GM21786 (cell line): ENCODE measurements around the gene CAMKK2.
"Not testable (repeated sequence)": the region's sequence is repeated elsewhere in the genome, so short reads cannot be mapped to it uniquely, and the experiment has no call there.

Source experiments
- ATAC-seq: cut with Tn5 transposase; IDR thresholded peaks from one replicate; pipeline ENCODE4 v1.9.1; 2021; ENCODE audit not compliant: unreplicated experiment

Gene CAMKK2

DNA sequence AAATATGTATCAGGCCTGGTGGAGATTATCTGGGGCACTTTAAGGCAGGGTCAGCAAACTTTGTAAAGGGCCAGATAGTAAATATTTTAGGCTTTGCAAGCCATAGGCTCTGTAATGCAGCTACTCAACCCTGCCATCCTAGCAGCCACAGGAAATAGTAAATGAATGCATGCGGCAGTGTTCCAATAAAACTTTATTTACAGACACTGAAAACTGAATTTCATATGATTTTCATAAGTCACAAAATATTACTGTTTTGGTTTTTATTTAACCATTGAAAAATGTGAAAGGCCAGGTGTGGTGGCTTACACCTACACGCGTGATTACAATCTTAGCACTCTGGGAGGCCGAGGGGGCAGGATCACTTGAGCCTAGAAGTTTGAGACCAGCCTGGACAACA lies 3.2 kb upstream of the CAMKK2 start:
- ATAC-seq = no peak

DNA sequence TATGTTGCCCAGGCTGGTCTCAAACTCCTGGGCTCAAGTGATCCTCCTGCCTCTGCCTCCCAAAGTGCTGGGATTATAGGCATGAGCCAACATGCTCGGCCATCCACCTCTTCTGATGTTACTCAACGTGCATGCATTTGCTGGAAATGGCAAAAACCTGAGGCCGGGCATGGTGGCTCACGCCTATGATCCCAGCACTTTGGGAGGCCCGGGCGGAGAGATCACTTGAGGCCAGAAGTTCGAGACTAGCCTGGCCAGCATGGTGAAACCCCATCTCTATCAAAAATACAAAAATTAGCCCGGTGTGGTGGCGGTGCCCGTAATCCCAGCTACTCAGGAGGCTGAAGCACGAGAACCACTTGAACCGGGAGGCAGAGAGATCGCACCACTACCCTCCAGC lies 1.9 kb upstream of the CAMKK2 start:
- ATAC-seq = not testable (repeated sequence)

DNA sequence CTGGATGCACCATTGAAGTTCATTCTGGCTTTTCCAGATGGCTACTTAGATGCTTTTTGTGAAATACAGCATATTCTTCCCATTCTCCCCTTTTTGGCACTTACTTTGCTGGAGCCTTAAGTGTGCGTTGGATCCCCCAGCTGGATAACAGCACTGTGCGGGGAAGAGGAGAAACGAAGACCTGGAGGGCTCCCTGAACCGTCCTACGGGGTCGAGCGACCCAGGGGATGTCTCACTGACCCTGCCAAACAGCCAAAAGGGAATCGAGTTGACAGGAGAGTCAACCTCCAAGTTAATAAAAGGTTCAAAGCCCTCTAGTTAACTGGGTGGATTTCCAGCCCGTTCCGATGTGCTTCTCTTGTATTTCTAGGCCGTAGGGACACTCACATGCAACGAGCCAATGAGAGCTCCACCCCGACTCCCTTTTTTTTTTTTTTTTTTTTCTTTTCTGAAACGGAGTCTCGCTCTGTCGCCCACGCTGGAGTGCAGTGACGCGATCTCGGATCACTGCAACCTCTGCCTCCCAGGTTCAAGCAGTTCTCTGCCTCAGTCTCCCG lies 1.0 kb upstream of the CAMKK2 start:
- ATAC-seq = no peak

DNA sequence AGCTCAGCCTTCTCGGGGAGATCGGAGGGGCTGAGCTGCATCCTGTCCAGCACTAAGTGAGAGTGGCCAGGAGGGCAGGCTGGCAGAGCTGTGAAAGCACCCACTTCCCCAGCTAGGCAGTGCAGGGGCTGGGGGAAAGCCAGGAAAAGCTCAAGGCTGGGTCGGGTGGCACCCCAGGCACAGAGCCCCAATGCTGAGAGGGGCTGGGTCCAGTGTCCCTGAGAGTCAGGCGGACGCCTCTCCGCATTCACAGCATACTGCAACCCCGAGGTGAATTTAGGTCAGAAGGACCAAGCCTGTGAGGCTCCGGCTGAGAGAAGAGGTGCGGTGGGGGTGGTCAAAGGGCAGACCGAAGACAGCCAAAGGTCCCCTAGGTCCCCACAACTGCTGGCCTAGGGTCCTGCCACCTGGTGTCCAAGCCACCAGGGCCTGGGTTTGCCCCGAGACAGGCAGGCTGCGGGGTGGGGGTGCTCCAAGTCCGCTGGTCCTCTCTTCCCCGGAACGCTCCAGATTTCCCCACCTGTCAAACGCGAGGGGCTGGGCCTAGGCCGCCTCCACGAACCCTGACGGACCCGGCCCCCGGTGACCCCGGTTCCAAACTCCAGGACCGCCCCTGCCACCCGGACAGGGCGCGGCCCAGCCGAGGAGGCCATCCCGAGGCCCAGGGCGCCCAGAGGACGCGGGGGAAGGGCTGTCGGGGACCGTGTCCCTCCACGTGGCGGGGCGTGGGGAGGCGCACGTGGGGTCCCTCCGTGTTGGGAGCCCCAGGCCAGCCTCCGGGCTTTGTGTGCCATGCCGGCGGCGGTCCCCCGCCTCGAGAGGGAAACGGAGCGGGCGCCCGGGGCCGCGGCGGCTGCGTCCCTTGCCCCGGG lies 527 bp downstream of the CAMKK2 start:
- ATAC-seq = peak; percentile 19

DNA sequence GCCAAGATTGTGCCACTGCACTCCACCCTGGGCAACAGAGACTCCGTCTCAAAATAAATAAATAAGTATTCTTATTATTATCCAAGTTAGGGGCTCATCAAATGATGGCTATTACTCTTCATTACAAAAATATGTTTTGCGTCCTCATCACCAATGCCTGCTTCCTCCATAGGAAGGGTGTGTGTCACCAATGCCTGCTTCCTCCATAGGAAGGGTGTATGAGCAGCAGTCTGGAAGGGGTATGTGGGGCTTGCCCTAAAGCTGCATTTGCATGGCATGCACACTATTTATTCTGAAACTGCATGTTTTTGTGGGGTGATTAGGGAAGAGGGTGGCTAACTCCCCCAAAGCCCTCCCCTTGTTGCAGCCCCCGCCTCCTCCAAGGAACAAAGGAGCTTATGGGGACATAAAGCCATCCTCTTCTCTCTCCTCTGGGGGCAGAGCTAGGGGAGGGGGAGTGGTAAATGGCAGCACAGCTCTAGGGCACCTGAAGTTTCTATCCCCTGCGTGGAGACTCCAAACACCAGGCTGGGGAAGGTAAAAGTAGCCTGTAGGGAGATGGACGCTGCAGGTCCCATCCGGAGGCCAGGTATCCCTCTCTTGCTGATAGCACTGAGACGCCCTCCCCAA lies 1.3 kb downstream of the CAMKK2 start:
- ATAC-seq = no peak

DNA sequence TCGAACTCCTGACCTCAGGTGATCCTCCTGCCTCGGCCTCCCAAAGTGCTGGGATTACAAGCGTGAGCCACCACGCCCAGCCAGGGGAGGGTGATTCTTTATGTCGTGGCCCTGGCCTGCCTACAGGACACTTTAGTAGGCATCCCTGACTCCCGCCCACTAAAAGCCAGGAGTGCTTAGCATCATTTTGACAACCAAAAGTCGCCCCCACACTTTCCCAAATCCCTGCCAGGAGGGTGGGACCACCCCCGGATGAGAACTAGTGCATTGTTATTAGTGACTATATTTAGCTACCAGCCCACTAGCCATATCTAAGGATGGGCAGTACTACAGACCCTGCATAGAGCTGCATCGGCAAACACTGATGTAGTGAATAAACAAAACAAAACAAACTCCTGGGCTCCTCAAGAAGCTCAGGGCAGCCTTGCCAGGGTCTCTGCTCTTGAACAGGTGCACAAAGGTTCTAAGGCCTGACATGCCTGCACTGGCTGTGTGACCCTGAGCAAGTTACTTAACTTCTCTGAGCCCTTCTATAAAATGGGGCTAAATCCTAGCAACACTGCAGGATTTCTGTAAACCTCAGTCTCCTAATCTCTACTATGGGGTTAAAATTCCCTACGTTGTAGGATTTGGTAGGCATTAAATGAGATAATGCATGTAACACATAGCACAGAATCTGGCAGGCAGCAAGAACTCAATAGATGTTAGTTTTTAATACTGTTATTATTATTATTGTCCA lies 2.2 kb downstream of the CAMKK2 start:
- no peak for ATAC-seq

DNA sequence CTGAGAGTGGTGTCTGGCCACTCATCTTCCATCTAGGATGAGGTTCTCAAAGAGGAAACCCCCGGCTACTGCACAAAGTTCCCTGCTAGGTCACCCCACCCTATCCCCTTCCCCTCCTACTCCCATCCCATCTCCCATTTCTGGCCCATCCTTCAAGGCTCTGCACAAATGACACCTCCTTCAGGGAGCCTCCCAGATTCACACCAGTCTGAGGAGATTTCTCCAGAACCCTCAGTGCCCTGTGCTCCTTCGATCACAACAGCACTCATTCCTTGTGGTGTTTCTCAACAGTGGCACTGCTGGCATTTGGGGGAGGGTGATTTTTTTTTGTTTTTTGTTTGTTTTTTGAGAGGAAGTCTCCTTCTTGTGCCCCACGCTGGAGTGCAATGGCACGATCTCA lies 2.9 kb downstream of the CAMKK2 start:
- no peak for ATAC-seq

DNA sequence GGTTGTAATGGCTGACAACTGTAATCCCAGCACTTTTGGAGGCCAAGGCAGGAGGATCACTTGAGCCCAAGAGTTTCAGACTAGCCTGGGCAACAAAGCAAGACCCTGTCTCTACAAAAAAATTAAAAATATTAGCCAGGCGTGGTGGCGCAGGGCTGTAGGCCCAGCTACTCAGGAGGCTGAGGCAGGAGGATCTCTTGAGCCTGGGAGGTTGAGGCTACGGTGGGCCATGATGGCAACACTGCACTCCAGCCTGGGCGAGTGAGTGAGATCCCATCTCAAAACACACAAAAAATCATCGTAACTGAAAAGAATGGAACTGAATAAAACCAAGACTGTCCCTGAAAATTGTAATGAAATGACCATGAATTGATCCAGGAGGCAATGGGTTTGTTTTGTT lies 6.1 kb downstream of the CAMKK2 start:
- ATAC-seq = no peak

DNA sequence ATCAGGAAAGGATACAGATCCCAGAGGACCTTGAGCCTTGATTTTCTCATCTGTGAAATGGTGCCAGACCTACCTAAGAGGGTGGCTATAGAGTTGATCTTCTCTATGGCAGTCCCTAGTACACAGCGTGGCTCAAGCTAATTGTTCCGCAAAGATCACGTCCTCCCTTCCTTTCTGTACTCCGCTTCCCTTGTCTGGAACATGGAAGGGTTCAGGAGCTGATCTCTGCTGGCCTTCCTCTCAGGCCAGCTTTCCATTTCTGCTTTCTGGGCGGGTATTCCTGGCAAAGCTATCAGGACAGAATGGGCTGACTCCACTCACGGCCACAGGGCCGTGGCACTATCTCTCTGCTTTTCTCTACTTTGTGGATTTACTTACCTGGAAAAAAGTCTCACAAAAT lies 6.5 kb downstream of the CAMKK2 start:
- no peak for ATAC-seq

DNA sequence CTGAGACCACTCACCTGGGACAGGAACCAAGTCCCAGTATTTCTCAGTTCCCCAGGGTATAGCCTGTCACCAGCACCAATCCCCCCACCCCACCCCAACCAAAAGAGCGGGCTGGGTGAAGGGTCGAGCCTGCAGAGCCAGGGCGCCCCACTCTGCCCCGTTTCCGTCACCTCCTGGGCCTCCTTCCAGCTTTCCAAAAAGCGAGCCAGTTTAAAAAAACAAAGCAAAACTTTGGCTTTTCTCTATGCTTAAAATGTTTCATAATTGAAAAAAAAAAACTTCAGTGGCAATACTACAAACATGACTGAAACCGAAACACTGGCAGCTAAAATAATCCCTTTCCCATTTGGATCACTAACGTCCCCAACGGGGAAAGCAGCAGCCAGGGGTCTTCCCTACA lies 7.5 kb downstream of the CAMKK2 start:
- no peak for ATAC-seq

DNA sequence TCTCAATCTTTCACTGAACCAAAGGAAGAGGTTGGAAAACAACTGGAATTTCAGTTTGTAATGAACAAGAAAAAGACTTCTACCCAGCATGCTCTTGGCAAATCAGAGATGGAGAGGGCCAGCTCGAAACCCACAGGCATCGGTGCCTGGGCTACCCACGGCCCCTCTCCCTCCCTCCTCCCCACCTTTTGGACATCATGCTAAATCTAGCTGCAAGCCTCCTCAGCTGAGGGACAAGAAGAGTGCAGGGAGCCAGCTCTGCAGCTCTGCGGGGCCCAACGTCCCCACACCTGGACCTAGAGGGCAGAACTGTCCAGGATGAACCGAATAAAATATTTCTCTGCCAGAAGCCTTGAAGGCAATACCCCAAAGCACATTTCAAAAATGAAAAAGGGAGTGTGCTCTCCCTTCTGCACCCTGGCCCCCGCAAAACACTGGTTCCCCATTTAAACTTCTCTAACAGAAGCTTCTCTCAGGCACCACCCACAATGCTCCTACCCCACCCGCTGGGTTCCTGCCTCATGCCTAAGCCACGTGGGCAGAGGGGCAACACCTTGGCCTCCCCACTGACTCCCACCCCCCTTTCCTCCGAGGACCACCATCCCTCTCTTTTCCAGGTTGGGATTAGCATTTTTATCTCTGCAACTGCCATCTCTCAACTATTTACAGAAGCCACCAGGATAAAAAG lies 8.2 kb downstream of the CAMKK2 start:
- ATAC-seq = no peak

DNA sequence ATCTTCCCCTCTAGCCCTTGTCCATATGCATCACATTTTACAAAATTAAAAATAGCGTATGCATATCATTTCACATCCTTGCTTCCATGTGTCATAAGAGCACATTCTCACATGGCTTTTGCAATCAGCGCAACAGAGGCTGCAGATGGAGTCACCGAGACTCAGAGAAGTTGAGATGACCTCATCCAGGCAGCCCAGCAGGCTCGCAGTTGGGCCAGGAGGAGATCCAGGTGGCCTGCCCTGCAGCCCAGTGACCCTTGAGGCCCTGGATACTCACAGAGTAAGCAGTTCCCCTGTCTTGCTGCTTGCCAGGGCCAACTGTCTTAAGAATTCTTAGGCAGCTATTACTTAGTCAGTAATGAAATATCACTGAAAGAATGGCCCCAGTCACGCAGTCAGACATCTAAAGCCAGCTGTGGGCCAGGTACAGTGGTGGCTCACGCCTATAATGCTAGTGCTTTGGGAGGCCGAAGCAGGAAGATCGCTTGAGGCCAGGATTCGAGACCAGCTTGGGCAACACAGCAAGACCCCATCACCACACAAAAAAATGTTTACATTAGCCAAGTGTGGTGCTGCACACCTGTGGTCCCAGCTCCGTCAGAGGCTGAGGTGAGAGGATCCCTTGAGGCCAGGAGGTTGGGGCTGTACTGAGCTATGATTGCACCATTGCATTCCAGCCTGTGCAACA lies 9.1 kb downstream of the CAMKK2 start:
- ATAC-seq = no peak

DNA sequence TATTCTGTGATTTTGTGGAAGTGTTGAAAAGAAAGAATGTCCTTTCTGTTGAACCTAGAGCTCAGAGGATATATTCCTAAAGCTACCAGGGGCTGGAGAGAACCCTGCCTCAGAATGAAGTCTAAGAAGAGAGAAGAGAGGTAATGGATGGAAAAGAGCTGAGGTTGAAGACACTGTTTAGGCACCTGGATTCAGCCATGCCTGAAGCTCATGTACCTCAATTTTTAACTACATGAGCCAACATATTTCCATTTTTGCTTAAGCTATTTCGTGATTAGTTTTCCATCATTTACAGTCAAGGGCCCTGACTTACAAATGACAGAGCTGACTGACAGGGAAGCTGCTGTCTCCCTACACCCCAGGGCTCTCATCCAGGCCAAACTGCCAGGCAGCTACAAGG lies 10.7 kb downstream of the CAMKK2 start:
- no peak for ATAC-seq

DNA sequence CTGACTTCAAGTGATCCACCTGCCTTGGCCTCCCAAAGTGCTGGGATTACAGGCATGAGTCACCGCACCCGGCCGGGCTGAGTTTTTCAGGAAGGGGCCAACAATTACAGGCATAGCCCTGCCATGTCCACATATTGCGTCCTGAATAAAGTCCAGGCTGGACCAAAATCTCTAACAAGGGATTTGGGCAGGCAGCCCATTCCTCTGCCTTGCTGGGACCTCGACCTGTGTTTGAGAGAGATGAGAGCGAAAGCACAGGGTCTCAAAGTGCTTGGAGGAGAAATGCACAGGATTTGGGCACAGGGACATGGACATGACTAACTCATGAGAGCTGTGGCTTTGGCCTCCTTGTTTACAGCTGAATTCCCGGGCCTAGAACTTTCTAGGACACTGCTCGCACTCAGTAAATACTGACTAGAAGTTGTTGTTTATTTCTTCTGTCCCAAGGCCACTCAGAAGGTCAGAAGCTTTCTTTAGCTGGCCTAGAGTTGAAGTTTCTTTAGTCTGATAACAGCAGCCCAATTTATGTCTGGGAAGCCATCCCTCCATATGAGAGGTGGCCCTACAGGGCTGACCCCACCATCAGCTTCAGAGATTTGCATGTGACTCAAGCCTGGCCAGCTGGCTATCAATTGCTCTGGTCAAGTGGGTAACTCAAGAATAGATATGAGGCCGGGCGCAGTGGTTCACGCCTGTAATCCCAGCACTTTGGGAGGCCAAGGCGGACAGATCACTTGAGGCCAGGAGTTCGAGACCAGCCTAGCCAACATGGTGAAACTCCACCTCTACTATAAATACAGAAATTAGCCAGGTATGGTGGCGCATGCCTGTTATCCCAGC lies 11.7 kb downstream of the CAMKK2 start:
- ATAC-seq = no peak

DNA sequence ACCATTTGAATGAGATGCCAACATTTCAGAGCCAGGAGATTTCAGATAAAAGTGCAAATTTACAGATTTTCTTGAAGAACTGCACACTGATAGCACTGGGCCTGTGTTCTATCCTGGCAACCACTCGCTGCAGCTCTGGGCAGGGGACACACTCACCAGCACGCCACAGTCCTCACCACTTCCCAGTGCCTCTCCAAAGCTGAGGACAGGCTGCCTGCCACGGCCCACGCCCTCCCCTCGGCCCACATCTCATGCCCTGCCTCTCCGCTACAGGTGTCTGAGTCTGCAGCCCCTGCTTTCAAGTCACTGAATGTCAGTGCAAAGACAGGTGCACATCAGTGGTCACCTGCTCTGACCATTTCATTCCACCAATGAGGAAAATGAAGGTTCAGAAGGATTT lies 12.7 kb downstream of the CAMKK2 start:
- no peak for ATAC-seq

DNA sequence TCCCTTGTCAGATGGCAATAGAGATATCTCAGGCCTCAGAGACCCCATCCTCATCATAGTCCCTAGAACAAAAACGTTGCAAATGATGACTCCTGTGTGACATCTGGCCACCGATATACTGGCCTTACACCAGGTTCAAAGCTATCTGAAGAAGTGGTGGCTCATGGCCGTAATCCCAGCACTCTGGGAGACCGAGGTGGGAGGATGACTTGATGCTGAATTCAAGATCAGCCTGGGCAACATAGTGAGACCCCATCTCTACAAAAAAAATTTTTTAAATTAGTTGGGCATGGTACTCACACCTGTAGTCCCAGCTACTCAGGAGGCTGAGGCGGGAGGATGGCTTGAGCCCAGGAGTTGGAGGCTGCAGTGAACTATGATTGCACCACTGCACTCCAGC lies 13.1 kb downstream of the CAMKK2 start:
- no peak for ATAC-seq

DNA sequence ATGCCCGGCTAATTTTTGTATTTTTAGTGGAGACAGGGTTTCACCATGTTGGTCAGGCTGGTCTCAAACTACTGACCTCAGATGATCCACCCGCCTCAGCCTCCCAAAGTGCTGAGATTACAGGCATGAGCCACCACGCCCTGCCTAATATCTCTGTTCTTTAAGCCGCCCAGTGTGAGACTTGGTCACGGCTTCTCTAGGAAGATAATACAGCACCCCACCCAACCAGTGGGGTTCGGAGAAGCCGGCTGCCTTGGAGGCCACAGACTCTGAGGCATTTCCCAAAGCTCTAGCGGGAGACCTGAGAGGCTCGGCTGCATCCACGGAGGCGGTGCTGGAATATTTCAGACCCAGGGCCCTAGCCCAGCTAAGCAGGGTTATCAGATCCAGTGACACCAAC lies 13.6 kb downstream of the CAMKK2 start:
- ATAC-seq = not testable (repeated sequence)

DNA sequence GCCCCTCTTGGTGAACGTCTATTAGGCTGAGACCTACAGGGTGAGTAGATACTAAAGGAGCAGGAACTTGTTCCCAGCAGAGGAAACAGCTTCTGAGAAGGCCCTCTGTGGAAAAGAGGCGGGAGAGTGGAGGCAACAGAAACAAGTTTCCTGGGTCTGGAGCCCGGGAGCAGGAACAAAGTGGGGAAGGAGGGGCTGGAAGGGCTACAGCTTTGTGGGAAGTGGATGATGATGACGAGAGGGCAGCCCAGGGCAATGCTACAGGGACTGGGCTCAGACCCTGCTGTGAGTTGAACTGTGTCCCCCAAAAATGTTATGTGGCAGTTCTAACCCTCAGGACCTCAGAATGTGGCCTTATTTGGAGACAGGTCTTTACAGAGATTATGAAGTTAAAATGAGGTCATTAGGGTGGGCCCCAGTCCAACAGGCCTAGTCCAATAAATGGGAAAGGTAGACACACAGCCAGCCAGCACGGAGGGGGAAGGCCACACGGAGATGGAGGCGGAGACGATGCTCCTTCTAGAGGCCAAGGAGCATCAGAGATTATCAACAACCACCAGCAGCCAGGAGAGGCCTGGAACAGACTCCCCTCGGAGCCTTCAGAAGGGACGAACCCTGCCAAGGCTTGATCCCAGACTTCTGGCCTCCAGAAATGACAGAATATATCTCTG lies 14.3 kb downstream of the CAMKK2 start:
- no peak for ATAC-seq

DNA sequence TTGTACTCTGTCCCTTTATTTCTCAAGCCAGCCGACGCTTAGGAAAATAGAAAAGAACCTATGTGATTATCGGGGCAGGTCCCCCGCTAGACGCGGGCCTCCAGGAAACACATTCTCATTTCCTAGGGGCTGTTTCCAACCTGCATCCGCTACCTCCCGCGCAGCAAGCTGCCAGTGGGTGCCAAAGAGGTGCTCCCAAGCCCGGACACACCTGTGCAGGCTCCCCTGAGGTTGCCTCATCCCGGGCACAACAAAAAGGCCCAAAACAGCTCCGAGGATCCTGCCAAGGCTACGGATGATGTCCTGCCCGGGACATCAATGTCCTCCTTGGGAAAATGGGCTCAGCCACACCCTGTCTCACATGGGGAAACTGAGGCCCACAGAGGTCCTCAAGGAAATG lies 15.4 kb downstream of the CAMKK2 start:
- ATAC-seq = not testable (repeated sequence)
